RKO (cell line): Measurements from ENCODE around the gene TNNI3K.

ENCODE experiments used
- DNase-seq: peaks from one replicate; pipeline ENCODE4 v3.0.0-alpha.2; 2016; ENCODE audit warnings: low spot score

TNNI3K gene

DNA sequence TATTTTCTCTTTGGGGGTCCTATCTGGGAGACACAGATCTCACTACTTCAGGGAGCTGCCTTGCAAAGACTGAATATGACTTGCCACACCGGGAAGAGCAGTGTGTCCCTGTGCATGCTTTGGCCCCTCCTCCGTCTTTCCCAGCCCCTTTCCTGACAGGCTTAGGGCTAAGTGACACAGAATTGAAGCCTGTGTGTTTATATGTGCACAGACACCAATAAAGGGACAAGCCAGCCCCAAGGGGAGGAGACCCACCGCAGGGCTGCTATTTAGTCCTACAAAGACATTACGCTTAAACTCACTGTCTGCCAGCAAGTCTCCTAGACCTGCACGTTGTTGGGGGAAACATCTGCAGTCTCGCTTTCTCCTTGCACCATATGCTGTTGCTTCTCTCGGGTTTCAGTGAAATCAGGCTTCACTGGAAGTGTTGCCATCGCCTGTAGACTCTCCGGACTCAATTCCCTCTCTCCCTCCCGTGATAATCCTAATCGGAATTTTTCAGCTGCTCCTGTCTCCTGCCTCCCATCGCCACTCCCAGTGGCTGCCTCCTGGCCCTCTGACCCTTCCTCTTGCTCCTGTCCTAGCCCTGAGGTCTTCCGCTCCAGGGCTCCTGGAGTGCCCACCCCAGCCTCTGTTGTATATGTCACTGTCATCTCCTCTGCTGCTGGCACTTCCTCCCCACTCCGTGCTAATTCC lies 335.8 kb downstream of the TNNI3K start:
- DNase-seq, result no peak

DNA sequence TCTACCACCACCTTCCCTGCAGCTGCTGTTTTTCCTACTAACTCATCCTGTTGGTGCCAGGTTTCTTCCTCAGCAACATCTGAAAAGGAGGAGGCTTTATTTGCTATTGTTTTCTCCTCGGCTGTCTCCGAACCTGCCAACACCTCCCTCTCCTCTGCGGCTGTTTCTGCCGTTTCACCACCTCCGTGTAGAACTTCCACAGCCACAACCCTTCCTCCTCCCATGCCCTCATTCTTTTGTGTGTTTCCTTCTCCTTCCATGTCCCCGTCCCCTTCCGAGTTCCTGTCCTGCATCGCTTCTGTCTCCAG lies 336.3 kb downstream of the TNNI3K start:
- DNase-seq, result no peak

GRCh38 chr1:74571891-74572290 lies 336.7 kb downstream of the TNNI3K start:
- no peak for DNase-seq

- no peak for DNase-seq
Measured at GRCh38 chr1:74578101-74578500, 342.9 kb downstream of the TNNI3K start.

GRCh38 chr1:74579425-74579824 lies 344.2 kb downstream of the TNNI3K start:
- no peak for DNase-seq

DNA sequence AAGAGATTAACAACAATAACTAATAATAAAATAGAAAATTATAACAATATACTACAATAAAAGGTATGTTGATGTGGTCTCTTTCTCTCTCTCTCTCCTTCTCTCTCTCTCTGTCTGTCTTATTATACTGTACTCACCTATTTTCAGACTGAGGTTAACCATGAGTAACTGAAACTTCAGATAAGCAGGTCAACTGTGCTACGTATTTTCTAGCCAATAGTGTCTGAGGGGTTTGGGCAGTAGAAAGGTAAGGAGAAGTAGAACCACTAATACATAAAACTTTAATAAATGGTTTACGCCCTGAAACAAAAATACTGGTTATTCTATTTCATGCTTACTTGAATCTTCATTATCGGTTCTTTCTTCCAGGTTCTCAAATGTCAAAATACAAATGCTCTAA lies 348.2 kb downstream of the TNNI3K start:
- no peak for DNase-seq

DNA sequence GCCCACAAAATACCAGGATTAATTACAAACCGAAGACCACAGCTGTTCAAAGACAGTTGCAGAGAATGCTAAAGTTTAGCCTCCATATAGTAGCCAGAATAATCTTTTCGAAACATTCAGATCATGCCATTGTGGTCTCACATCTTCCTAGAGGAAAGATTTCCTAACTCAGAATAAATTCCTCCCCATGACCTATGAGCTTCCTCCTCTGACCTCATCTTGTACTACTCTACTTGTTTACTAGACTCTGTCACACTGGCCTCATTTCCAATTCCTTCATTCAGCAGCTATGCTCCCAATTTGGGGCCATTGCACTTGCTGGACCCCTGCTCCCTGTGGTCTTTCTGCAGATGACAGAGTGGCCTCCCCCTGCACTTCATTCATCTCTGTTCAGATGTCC lies 349.0 kb downstream of the TNNI3K start:
- DNase-seq, result no peak

- no peak for DNase-seq
Measured at GRCh38 chr1:74586253-74586897, 351.2 kb downstream of the TNNI3K start.

DNA sequence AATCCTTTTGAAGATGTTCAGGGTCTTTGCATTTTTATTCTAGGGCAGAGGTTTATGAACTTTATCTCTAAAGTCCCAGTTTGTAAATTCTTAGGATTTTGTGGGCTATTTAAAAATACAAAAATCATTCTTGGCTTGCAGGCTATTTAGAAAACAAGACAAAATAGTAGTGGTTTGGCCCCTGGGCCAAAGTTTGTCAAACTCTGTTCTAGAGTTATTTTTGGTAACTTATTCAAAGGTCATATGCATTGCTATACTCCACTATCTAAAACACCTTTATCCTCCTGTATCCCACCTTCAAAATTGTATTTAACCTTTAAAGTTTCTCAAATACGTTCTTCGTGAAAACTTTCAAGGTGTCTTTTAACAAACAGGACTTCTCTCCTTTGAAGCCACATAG lies 352.7 kb downstream of the TNNI3K start:
- no peak for DNase-seq

GRCh38 chr1:74590288-74590687 lies 355.1 kb downstream of the TNNI3K start:
- DNase-seq, result no peak

- DNase-seq, result no peak
Measured at GRCh38 chr1:74591949-74592348, 356.8 kb downstream of the TNNI3K start.

- DNase-seq, result no peak
Measured at GRCh38 chr1:74592580-74593355, 357.6 kb downstream of the TNNI3K start.
